GM19043 (cell line): ENCODE results near the gene PDXK.
A peak's percentile ranks its signal among the peaks of the same experiment; 100 is the strongest.
"Not testable (repeated sequence)": the region's sequence is repeated elsewhere in the genome, so short reads cannot be mapped to it uniquely, and the experiment has no call there.

Source experiments
- ATAC-seq: cut with Tn5 transposase; IDR thresholded peaks from one replicate; pipeline ENCODE4 v1.9.1; 2021; ENCODE audit warnings: low read depth; ENCODE audit not compliant: unreplicated experiment

The PDXK gene

DNA sequence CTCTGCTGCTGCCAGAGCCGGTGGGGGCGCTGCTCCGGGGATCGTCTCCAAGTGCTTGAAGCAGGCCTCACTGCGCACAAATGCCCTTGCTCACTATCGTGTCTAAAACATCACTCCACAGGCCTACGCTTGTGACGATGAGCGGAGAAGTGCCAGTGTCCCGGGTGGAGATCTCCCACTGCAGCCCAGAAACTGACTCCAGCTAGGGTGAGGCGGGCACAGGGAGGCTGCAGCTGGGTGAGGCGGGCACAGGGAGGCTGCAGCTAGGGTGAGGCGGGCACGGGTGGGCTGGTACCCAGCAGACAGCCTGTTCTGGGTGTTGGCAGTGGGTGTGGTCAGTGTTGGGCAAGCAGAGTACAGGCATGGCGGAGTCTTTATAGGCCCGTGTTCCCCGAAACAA lies 22.7 kb upstream of the PDXK start:
- no peak for ATAC-seq

GRCh38 chr21:43697758-43698643 lies 20.9 kb upstream of the PDXK start:
- ATAC-seq: no peak

- ATAC-seq: not testable (repeated sequence)
Observed at GRCh38 chr21:43699492-43699777, 19.5 kb upstream of the PDXK start.

- no peak for ATAC-seq
Observed at GRCh38 chr21:43699933-43700599, 18.9 kb upstream of the PDXK start.

DNA sequence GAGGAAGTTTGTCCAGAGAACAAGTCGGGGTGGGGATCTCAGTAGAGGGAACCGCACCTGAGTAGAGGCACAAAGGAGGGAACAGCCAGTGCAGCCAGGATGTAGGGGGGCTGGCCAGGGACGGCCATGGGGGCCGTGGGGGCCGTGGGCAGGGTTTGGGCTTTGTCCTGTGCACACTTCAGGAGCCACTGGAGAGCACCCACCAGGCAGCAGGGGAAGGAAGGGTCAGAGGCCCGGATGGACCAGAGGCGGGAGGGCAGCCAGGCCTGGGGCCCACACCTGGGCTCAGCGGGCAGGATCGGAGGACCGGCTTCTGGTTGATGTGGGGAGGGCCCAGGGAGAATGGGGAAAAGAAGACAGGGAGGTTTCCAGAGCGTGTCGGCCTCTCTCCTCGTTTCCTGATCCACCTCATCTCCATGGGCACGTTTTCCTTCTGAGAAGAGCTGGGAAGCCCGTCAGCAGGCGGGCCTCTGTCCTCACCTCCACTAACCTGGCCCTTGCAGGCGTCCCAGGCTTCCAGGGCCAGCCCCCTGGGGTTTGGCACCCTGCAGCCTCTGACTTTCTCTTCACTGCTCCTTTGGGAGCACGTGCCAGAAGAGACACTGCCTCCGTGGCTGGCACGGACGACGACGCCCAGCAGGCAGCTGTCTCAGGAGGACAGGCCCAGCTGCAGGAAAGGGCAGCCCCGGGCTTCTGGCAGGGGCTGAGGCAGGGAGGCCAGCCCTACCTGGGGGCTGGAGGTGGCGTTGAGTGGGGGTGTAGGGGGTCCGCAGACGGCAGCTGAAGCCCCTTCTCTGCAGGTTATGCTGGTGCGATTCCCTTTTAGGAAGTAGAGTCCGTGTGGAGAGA lies 16.8 kb upstream of the PDXK start:
- ATAC-seq: no peak

- no peak for ATAC-seq
Observed at GRCh38 chr21:43702785-43703034, 16.2 kb upstream of the PDXK start.

GRCh38 chr21:43703035-43703880 lies 15.7 kb upstream of the PDXK start:
- no peak for ATAC-seq

GRCh38 chr21:43707462-43707861 lies 11.5 kb upstream of the PDXK start:
- ATAC-seq: no peak

- no peak for ATAC-seq
Observed at GRCh38 chr21:43708745-43709381, 10.1 kb upstream of the PDXK start.

DNA sequence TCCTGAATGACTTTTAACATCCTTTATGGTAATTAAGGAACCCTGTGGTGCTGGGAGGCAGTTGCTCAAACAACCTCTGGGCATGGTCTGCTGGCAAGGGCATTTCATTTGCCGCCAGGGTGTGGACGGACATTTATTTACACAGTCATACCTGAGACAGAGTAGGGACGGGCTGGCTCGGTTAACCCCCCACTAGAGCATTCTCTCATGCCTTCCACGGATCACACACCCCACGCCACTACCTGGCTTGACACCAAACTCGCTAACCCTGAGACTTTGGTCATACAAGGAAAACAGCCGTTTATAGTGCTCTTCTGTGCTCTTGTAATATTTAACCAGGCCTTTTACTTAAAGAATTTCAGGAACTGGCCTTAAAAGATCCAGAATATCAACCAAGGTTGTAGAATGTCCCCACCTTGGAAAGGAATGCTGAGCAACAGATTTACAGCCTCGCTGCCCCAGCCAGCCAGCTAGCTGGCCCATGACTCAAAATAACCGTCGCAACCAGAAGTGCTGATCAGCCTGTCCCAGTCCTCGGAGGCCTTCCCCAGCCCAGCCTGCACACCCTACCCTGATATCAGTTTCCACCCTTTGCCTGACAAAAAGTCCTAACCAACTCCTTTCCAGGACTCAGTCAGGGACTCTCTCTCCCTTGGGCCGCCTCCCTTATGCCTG lies 6.5 kb upstream of the PDXK start:
- no peak for ATAC-seq

- not testable (repeated sequence) for ATAC-seq
Observed at GRCh38 chr21:43713123-43713522, 5.8 kb upstream of the PDXK start.

GRCh38 chr21:43716376-43717165 lies 2.4 kb upstream of the PDXK start:
- peak; percentile 48 for ATAC-seq

DNA sequence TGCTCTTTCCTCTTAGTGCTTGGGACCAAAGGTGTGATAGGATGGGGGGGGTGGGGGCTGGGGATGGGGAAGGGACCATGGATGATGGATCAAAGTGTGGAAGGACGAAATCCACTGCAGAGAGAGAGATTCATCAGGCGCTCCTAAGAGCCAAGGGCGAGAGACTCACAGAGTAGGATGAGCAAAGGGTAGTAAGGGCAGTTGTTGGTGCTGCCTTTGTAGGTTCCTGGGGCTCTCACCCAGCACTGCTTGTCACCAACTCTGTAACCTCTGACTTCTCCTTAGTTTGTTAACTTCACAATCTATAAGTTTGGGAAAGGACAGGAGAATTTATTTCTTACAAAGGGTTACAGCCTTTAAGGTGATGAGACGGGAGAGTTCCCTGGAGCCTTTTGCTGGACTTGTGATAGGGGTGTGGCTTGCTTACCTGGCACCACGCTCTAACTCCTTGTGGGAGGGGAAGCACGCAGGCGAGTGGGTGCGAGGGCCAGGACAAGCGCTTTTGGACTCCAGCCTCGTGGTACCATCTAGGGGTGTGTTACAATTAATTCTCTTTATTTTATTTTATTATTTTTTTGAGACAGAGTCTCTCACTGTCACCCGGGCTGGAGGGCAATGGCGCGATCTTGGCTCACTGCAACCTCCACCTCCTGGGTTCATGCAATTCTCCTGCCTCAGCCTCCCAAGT lies 1.6 kb upstream of the PDXK start:
- no peak for ATAC-seq

GRCh38 chr21:43717967-43718871 lies 710 bp upstream of the PDXK start:
- no peak for ATAC-seq

DNA sequence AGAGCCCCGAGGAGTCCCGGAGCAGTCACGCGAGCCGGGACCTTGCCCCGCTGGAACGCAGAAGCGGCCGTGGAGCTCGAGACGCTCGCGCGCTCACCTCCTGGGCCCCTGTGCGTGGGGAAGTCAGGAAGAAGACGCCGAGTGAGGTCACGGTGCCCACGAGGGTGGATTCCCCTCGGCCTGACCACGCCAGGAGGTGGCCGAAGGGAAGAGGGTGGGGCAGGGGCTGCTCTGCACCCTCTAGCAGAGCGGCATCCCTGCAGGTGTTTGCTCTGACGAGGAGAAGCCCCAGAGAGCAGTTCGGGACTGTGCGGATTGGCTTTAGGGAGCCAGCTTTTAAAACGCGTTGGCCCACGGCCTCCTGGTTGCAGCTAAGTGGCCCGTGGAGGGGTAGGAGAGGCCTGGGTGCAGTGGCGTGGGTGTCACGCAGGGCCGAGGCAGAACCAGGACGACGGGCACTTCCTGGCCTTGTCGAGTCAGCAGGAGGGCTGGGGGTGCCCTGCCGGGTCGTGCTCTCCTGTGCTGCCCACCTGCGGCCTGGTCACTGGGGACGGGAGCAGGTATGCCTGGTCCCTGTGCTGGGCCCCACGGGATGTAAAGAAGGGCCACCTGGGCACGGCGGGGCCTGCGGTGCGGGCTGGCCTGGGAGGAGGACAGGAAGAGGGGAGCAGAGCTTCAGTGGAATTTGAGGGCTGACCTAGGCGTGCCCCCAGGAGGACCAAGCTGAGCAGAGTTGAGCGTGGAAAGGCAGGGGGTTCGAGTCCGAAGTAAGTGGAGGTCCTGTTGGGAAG lies 1.0 kb downstream of the PDXK start:
- no peak for ATAC-seq

GRCh38 chr21:43720539-43721166 lies 1.7 kb downstream of the PDXK start:
- ATAC-seq: no peak
